Measurements from ENCODE around the gene TCFL5. TPM values are rescaled to one million over a fixed set of nuclear protein-coding genes. Genes with fewer than 3 reads are reported as not detected.

Gene TCFL5
- total and polyA plus RNA-seq, 12 donors: 3.5 to 12.0 (median 5.5) TPM

- no peak for DNase-seq
- H3K4me3 ChIP-seq: no peak overlapping the region
- H3K27me3 ChIP-seq: peaks cover 23% of the 10 kb centered on the region
- TF ChIP-seq CTCF (IDR thresholded peaks at IDR 0.05) (no peak), POLR2A (IDR thresholded peaks at IDR 0.05) (no peak)
- peaks cover 0 to 24% of the 10 kb centered on the region in 2 donors for H3K4me1 ChIP-seq (replicated peaks in 1 of 2)
- H3K27ac ChIP-seq: no peak overlapping the region
- H3K9me3 ChIP-seq (replicated peaks in 1 of 3): no peaks in the 10 kb centered on the region
- H3K36me3 ChIP-seq (replicated peaks in 1 of 2): peaks cover 0 to 39% of the 10 kb centered on the region in 2 donors
- intact Hi-C loops (cut with DNase I): no loop called here
- 65 to 77% (median 68%) methylated on average over 3 to 12 of the region's 12 CpGs for WGBS, 4 donors
Measured at GRCh38 chr20:62814709-62815065, 46.9 kb downstream of the TCFL5 start.

GRCh38 chr20:62814060-62814708 lies 47.4 kb downstream of the TCFL5 start:
- WGBS, 4 donors: 72 to 87% (median 79%) methylated on average over 8 to 13 of the region's 13 CpGs
- Histone ChIP-seq H3K9me3 (replicated peaks in 1 of 3) (no peaks in the 10 kb centered on the region), H3K4me3 (no peak overlapping the region), H3K4me1 (replicated peaks in 1 of 2) (peaks cover 0 to 19% of the 10 kb centered on the region in 2 donors), H3K36me3 (replicated peaks in 1 of 2) (peaks cover 0 to 44% of the 10 kb centered on the region in 2 donors), H3K27ac (no peak overlapping the region), H3K27me3 (peaks cover 23% of the 10 kb centered on the region)
- TF ChIP-seq POLR2A (IDR thresholded peaks at IDR 0.05) (no peak), CTCF (IDR thresholded peaks at IDR 0.05) (no peak)
- intact Hi-C loops (cut with DNase I): no loop called here
- no peak for DNase-seq

GRCh38 chr20:62813588-62813987 lies 48.0 kb downstream of the TCFL5 start:
- intact Hi-C loops (cut with DNase I): no loop called here
- H3K9me3 ChIP-seq (replicated peaks in 1 of 3): no peaks in the 10 kb centered on the region
- H3K4me3 ChIP-seq: no peak overlapping the region
- peaks cover 0 to 48% of the 10 kb centered on the region in 2 donors for H3K36me3 ChIP-seq (replicated peaks in 1 of 2)
- H3K27ac ChIP-seq: no peak overlapping the region
- TF ChIP-seq POLR2A (IDR thresholded peaks at IDR 0.05) (no peak), CTCF (IDR thresholded peaks at IDR 0.05) (no peak)
- H3K27me3 ChIP-seq: peaks cover 23% of the 10 kb centered on the region
- peaks cover 0 to 13% of the 10 kb centered on the region in 2 donors for H3K4me1 ChIP-seq (replicated peaks in 1 of 2)
- 86 to 91% (median 87%) methylated on average over 5 to 13 of the region's 13 CpGs; no CpG with 5 or more reads in 1 of the 4 donors for WGBS, 4 donors
- no peak for DNase-seq

- no peak for DNase-seq
- no peak for TF ChIP-seq POLR2A (IDR thresholded peaks at IDR 0.05)
- no peak for TF ChIP-seq CTCF (IDR thresholded peaks at IDR 0.05)
- peaks cover 0 to 8% of the 10 kb centered on the region in 2 donors for H3K4me1 ChIP-seq (replicated peaks in 1 of 2)
- intact Hi-C loops (cut with DNase I): no loop called here
- H3K9me3 ChIP-seq (replicated peaks in 1 of 3): no peaks in the 10 kb centered on the region
- peaks cover 23% of the 10 kb centered on the region for H3K27me3 ChIP-seq
- H3K36me3 ChIP-seq (replicated peaks in 1 of 2): peaks cover 0 to 55% of the 10 kb centered on the region in 2 donors
- WGBS, 4 donors: 86 to 97% (median 93%) methylated on average over 5 to 11 of the region's 11 CpGs
- H3K4me3 ChIP-seq: no peak overlapping the region
- H3K27ac ChIP-seq: no peak overlapping the region
Measured at GRCh38 chr20:62812907-62813200, 48.8 kb downstream of the TCFL5 start.

Data from adrenal gland (tissue), 12 donors.